K562 (cell line): Measurements from ENCODE around the gene SPAG16. TPM values are rescaled to one million over a fixed set of nuclear protein-coding genes. Genes with fewer than 3 reads are reported as not detected.

ENCODE experiments used
- ATAC-seq: fragments of 200-7000 bp; cut with Tn5 transposase; 3 replicates; pipeline ENCODE4 v1.9.1; 2020; ENCODE audit warnings: moderate library complexity
- BruUV-seq: library from RNA; stranded (reverse); fragments of 400-500 nt; replicated peaks from 2 replicates; lab custom pipeline; 2021; lab: Mats Ljungman, UMichigan
- CTCF ChIA-PET: fragments of 300-600 bp; formaldehyde crosslinking; extraction: SDS; loops from one replicate; lab custom pipeline; 2021; ENCODE audit warnings: low intra/inter-chr PET ratio; lab: Yijun Ruan, JAX
- POLR2A ChIA-PET: fragments of 300-600, 350-650 bp; sonication (Branson Sonifier 250); formaldehyde crosslinking; extraction: SDS; loops from one replicate; lab custom pipeline; 2021; ENCODE audit warnings: antibody characterized with exemption, inconsistent platforms; lab: Yijun Ruan, JAX
- DNase-seq, 4 experiments: peaks; one replicate each; pipeline versions ENCODE4 v3.0.0 to v3.0.0-alpha.2; 2011 to 2018; ENCODE audit warnings: low spot score in 3 of 4, mixed read lengths in 3 of 4; ENCODE audit errors: extremely low read depth in 1 of 4
- FAIRE-seq: peaks from 2 replicates; lab custom pipeline; 2011; peaks lifted over from hg19 to GRCh38; lab: Jason Lieb, UNC
- H2AFZ ChIP-seq: 2 replicates; pipeline ENCODE4 v1.6.0; 2011; ENCODE audit warnings: low read depth, low read length, control low read depth, inconsistent platforms
- H3K27ac ChIP-seq: fragments of 200-600 bp; 3 replicates; pipeline ENCODE4 v1.8.0; 2011; ENCODE audit warnings: low read depth, mild to moderate bottlenecking, control low read depth, inconsistent platforms, low read length, moderate library complexity, mixed read lengths; ENCODE audit errors: extremely low read depth
- H3K27me3 ChIP-seq, 2 experiments: fragments of 300-600 bp in 1 of 2; 2 replicates in 1 of 2; 3 replicates in 1 of 2; pipeline versions ENCODE4 v1.6.0 to v1.8.0; 2011; ENCODE audit warnings: inconsistent platforms in 2 of 2, low read length in 2 of 2, mild to moderate bottlenecking in 1 of 2, mixed read lengths in 1 of 2, moderate library complexity in 1 of 2; ENCODE audit not compliant: control insufficient read depth in 2 of 2, insufficient read depth in 2 of 2
- H3K36me3 ChIP-seq: fragments of 300-600 bp; 3 replicates; pipeline ENCODE4 v1.8.0; 2011; ENCODE audit warnings: mild to moderate bottlenecking, low read length, inconsistent platforms; ENCODE audit not compliant: control insufficient read depth, insufficient read depth
- H3K4me1 ChIP-seq, 2 experiments: fragments of 200-600 bp in 1 of 2; replicated peaks in 1 of 2; 2 replicates in 1 of 2; 3 replicates in 1 of 2; pipeline versions ENCODE4 v1.5.1 to v1.8.0; 2011; ENCODE audit warnings: inconsistent platforms in 2 of 2, low read length in 2 of 2, mild to moderate bottlenecking in 1 of 2, mixed read lengths in 1 of 2, moderate library complexity in 1 of 2; ENCODE audit not compliant: control insufficient read depth in 2 of 2, insufficient read depth in 2 of 2
- H3K4me2 ChIP-seq: 2 replicates; pipeline ENCODE4 v1.6.1; 2011; ENCODE audit warnings: low read length, control low read depth, inconsistent platforms, mixed read lengths; ENCODE audit not compliant: insufficient read depth
- H3K4me3 ChIP-seq: fragments of 200-600 bp; sonication (generic), shearing (Covaris generic); 2 replicates; pipeline ENCODE4 v1.5.1; 2016; ENCODE audit warnings: control low read depth, inconsistent platforms
- H3K79me2 ChIP-seq: fragments of 200-600 bp; 3 replicates; pipeline ENCODE4 v1.8.0; 2011; ENCODE audit warnings: low read length, inconsistent platforms; ENCODE audit not compliant: control insufficient read depth, insufficient read depth
- H3K9ac ChIP-seq, 2 experiments: 2 replicates each; pipeline versions ENCODE4 v1.6.0 to v1.6.1; 2011; ENCODE audit warnings: low read depth in 2 of 2, low read length in 2 of 2, control low read depth in 1 of 2, inconsistent platforms in 1 of 2, mild to moderate bottlenecking in 1 of 2, mixed read lengths in 1 of 2; ENCODE audit not compliant: insufficient read depth in 1 of 2
- H3K9me1 ChIP-seq: one replicate; pipeline ENCODE4 v1.6.0; 2011; ENCODE audit warnings: inconsistent platforms, mild to moderate bottlenecking, low read length, moderate library complexity; ENCODE audit not compliant: control insufficient read depth, insufficient read depth
- H3K9me3 ChIP-seq: replicated peaks from 2 replicates; pipeline ENCODE4 v1.5.1; 2011; ENCODE audit warnings: low read depth, low read length, inconsistent platforms; ENCODE audit not compliant: control insufficient read depth, insufficient read depth
- H4K20me1 ChIP-seq: replicated peaks from 2 replicates; pipeline ENCODE4 v1.6.1; 2011; ENCODE audit warnings: low read length, inconsistent platforms, mixed read lengths; ENCODE audit not compliant: control insufficient read depth, insufficient read depth
- CHCHD3 ChIP-seq: fragments of 250-450 bp; sonication (Bioruptor Pico); IDR thresholded peaks from 2 replicates; pipeline ENCODE4 v2.1.2; 2022; ENCODE audit warnings: mild to moderate bottlenecking
- MCM2 ChIP-seq: fragments of 450-650 bp; IDR thresholded peaks from 2 replicates; pipeline ENCODE4 v1.6.1; 2017; ENCODE audit warnings: low read depth, mild to moderate bottlenecking
- NR3C1 ChIP-seq: sonication (generic); formaldehyde crosslinking; IDR thresholded peaks from 2 replicates; pipeline ENCODE4 v1.8.1; 2022; ENCODE audit warnings: missing genetic modification reagents
- NUFIP1 ChIP-seq: fragments of 450-650 bp; IDR thresholded peaks from 2 replicates; pipeline ENCODE4 v1.6.1; 2018; ENCODE audit not compliant: partially characterized antibody
- ZNF146 ChIP-seq: IDR thresholded peaks from one replicate; pipeline ENCODE4 v1.6.1; 2018; ENCODE audit warnings: missing compliant biosample characterization; ENCODE audit not compliant: unreplicated experiment
- ZNF212 ChIP-seq: fragments of 450-650 bp; formaldehyde crosslinking; IDR thresholded peaks from 2 replicates; pipeline ENCODE4 v1.4.0; 2020; ENCODE audit warnings: mild to moderate bottlenecking
- WGBS: fragments of 100-300 bp; shearing (Covaris generic); methylation state at CpG from one replicate; pipeline ENCODE4 v1.1.6; 2016; ENCODE audit warnings: low coverage, mixed read lengths; ENCODE audit not compliant: insufficient coverage; ENCODE audit errors: missing lambda C conversion rate; 5-methylcytosine and 5-hydroxymethylcytosine counted together
- in situ Hi-C: fragments of 300-500 bp; cut with MboI; formaldehyde crosslinking; loops from 4 replicates; pipeline ENCODE4 v1.15.0; 2018; ENCODE audit warnings: inconsistent platforms, mixed read lengths
- intact Hi-C: fragments of 100-400 bp; cut with micrococcal nuclease; formaldehyde crosslinking; loops from 2 replicates; pipeline ENCODE4 v1.14.2; 2022
- polyA plus RNA-seq, 8 experiments: library from polyadenylated mRNA; depleted of rRNA in 4 of 8; stranded (reverse) in 5 of 8; unstranded in 3 of 8; fragments of >200 nt; fragmentation: Nextera tagmentation in 2 of 8; fragmentation: Illumina TruSeq in 1 of 8; extraction: Ambion mirVana in 2 of 8; extraction: Trizol in 1 of 8; gene quantifications; 2 replicates each; pipeline versions ENCODE4 v1.2.1 to v1.2.3, GENCODE V29; 2011 to 2014; ENCODE audit warnings: inconsistent platforms in 1 of 8, missing spikeins in 1 of 8
- total RNA-seq, 7 experiments: library from RNA; depleted of rRNA in 6 of 7; stranded (reverse); fragments of >200 nt in 6 of 7; fragmentation: Illumina TruSeq in 2 of 7; extraction: Trizol in 2 of 7; gene quantifications; 2 replicates each; pipeline versions ENCODE4 v1.2.1 to v1.2.3, GENCODE V29; 2011 to 2021; ENCODE audit warnings: low replicate concordance in 1 of 7
- TF ChIP-seq, protein P1 (sequence below): conservative IDR thresholded peaks from 2 replicates; pipeline ENCODE4 v1.6.1; 2011; ENCODE audit warnings: low read depth, mild to moderate bottlenecking, low read length; ENCODE audit not compliant: control insufficient read depth

SPAG16 gene
- total and polyA plus RNA-seq, 9 of the 15 experiments (the other 6 are each of a cell fraction or from before 2014, with no cell fraction given), result 0.98 to 5.9 (median 3.5) TPM

DNA sequence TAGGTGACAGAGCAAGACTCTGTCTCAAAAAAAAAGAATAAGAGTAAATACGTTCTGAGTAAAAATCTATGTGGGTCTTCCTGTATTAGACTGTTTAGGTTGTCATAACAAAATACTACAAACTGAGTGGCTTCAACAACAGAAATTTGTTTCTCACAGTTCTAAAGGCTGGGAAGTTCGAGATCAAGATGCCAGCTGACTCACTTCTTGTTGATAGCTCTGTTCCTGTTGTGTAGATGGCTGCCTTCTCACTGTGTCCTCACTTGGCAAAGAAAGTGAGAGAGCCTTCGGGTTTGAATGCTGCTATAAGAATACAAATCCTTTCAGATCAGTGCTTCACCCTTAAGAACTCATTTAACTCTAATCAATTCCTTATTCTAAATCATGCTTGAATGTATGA, 696.6 kb downstream of the SPAG16 start:
- in situ Hi-C loops, result no loop called here
- BruUV-seq, result no TSS peak
- no peaks in the 10 kb centered on the region for H3K36me3 ChIP-seq
- no peaks in the 10 kb centered on the region for H3K27me3 ChIP-seq
- no peak for ATAC-seq
- H4K20me1 ChIP-seq, result no peaks in the 10 kb centered on the region
- no peak for DNase-seq
- 0% methylated on average over 3 of the region's 3 CpGs for WGBS
- no peak overlapping the region for H3K27ac ChIP-seq
- H3K4me3 ChIP-seq, result no peak overlapping the region
- H3K4me1 ChIP-seq, result no peaks in the 10 kb centered on the region
- no peak overlapping the region for H2AFZ ChIP-seq
- no peak overlapping the region for H3K9ac ChIP-seq
- H3K4me2 ChIP-seq, result no peak overlapping the region
- CTCF ChIA-PET, result no interaction called here
- H3K9me1 ChIP-seq, result no peaks in the 10 kb centered on the region
- POLR2A ChIA-PET, result no interaction called here
- intact Hi-C loops, result no loop called here
- H3K9me3 ChIP-seq, result no peaks in the 10 kb centered on the region
- no peak for FAIRE-seq
- TF ChIP-seq CHCHD3 (CRISPR knock-in tag), result no peak
- TF ChIP-seq NUFIP1, result no peak
- no peak for TF ChIP-seq ZNF212 (CRISPR knock-in tag)
- TF ChIP-seq, protein P1, sequence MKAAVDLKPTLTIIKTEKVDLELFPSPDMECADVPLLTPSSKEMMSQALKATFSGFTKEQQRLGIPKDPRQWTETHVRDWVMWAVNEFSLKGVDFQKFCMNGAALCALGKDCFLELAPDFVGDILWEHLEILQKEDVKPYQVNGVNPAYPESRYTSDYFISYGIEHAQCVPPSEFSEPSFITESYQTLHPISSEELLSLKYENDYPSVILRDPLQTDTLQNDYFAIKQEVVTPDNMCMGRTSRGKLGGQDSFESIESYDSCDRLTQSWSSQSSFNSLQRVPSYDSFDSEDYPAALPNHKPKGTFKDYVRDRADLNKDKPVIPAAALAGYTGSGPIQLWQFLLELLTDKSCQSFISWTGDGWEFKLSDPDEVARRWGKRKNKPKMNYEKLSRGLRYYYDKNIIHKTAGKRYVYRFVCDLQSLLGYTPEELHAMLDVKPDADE, result no peak
- no peak for TF ChIP-seq ZNF146 (CRISPR knock-in tag)
- no peak for TF ChIP-seq NR3C1 (CRISPR knock-in tag)
- no peak for TF ChIP-seq MCM2
- no peaks in the 10 kb centered on the region for H3K79me2 ChIP-seq
